Activated CD4-positive, alpha-beta T cell treated with anti-CD3 and anti-CD28 coated beads, Interleukin-2, Interleukin-6, amounts not matched to agents 100 ng/mL and 50 ng/mL, durations not matched to agents 16 hours and 8 hours (primary cell): ENCODE measurements around the gene FABP1.

Experiments
- DNase-seq: peaks from one replicate; pipeline ENCODE4 v3.0.0-alpha.2; 2020

The FABP1 gene

GRCh38 chr2:88074854-88075292, 53.0 kb downstream of the FABP1 start:
- DNase-seq = no peak

GRCh38 chr2:88074150-88074549, 53.7 kb downstream of the FABP1 start:
- no peak for DNase-seq
